GM23248 (cell line): Measurements from ENCODE around the gene ADGRL2. TPM values are rescaled to one million over a fixed set of nuclear protein-coding genes. Genes with fewer than 3 reads are reported as not detected.

Experiments
- DNase-seq: peaks from one replicate; pipeline ENCODE4 v3.0.0-alpha.2; 2015
- H2AFZ ChIP-seq: fragments of 200-600 bp; sonication (generic); 2 replicates; pipeline ENCODE4 v1.6.1; 2016; ENCODE audit warnings: antibody characterized with exemption
- H3F3A ChIP-seq: fragments of 200-600 bp; sonication (generic); 2 replicates; pipeline ENCODE4 v1.6.1; 2016; ENCODE audit warnings: mild to moderate bottlenecking, antibody characterized with exemption, mixed run types; ENCODE audit not compliant: insufficient read depth
- H3K27ac ChIP-seq: fragments of 200-600 bp; sonication (generic); 2 replicates; pipeline ENCODE4 v1.5.1; 2016; ENCODE audit warnings: mild to moderate bottlenecking
- H3K27me3 ChIP-seq: fragments of 200-600 bp; sonication (generic); replicated peaks from 2 replicates; pipeline ENCODE4 v1.6.1; 2016; ENCODE audit warnings: mild to moderate bottlenecking; ENCODE audit not compliant: insufficient read depth
- H3K36me3 ChIP-seq: fragments of 200-600 bp; sonication (generic); 2 replicates; pipeline ENCODE4 v1.6.1; 2016; ENCODE audit warnings: low read depth, mild to moderate bottlenecking
- H3K4me1 ChIP-seq: fragments of 200-600 bp; sonication (generic); 2 replicates; pipeline ENCODE4 v1.6.1; 2016; ENCODE audit warnings: mild to moderate bottlenecking; ENCODE audit not compliant: insufficient read depth
- H3K4me2 ChIP-seq: fragments of 200-600 bp; sonication (generic); one replicate; pipeline ENCODE4 v1.6.1; 2016; ENCODE audit warnings: mild to moderate bottlenecking; ENCODE audit not compliant: unreplicated experiment
- H3K4me3 ChIP-seq: fragments of 200-600 bp; sonication (generic); 2 replicates; pipeline ENCODE4 v1.5.1; 2016; ENCODE audit warnings: mild to moderate bottlenecking
- H3K79me2 ChIP-seq: fragments of 200-600 bp; sonication (generic); 2 replicates; pipeline ENCODE4 v1.6.1; 2016; ENCODE audit warnings: mild to moderate bottlenecking; ENCODE audit not compliant: insufficient read depth
- H3K9ac ChIP-seq: fragments of 200-600 bp; sonication (generic); 2 replicates; pipeline ENCODE4 v1.6.1; 2016; ENCODE audit warnings: mild to moderate bottlenecking
- H3K9me2 ChIP-seq: fragments of 200-600 bp; sonication (generic); 2 replicates; pipeline ENCODE4 v1.6.1; 2016; ENCODE audit warnings: mixed run types, mild to moderate bottlenecking, moderate library complexity; ENCODE audit not compliant: insufficient read depth
- H3K9me3 ChIP-seq: fragments of 200-600 bp; sonication (generic); one replicate; pipeline ENCODE4 v1.6.1; 2017; ENCODE audit warnings: low read depth
- H4K20me1 ChIP-seq: fragments of 200-600 bp; sonication (generic); 2 replicates; pipeline ENCODE4 v1.6.0; 2016; ENCODE audit not compliant: insufficient read depth
- EZH2 ChIP-seq: fragments of 200-600 bp; sonication (generic); IDR thresholded peaks from 2 replicates; pipeline ENCODE4 v1.6.1; 2018; ENCODE audit warnings: antibody characterized with exemption, mild to moderate bottlenecking; ENCODE audit not compliant: insufficient read depth, poor library complexity, severe bottlenecking
- EZH2phosphoT487 ChIP-seq: fragments of 200-600 bp; sonication (generic); IDR thresholded peaks from 2 replicates; pipeline ENCODE4 v1.6.1; 2018; ENCODE audit warnings: antibody characterized with exemption, moderate library complexity, mild to moderate bottlenecking, low read depth; ENCODE audit not compliant: insufficient read depth
- WGBS, 2 experiments: methylation state at CpG; one replicate each; pipeline ENCODE4 v1.1.6; 2015 to 2017; ENCODE audit warnings: low lambda C conversion rate in 2 of 2, low coverage in 1 of 2; ENCODE audit errors: missing lambda C conversion rate in 2 of 2; 5-methylcytosine and 5-hydroxymethylcytosine counted together
- in situ Hi-C: fragments of 300-500 bp; cut with MboI; formaldehyde crosslinking; loops from 2 replicates; pipeline ENCODE4 v1.15.0; 2020
- polyA plus RNA-seq: library from polyadenylated mRNA; unstranded; fragments of >200 nt; fragmentation: Nextera tagmentation; extraction: Ambion mirVana; gene quantifications from 2 replicates; pipeline ENCODE4 v1.2.1, GENCODE V29; 2016
- total RNA-seq: library from RNA; depleted of rRNA; stranded (reverse); fragments of >200 nt; shearing (Covaris generic); gene quantifications from 2 replicates; pipeline ENCODE4 v1.2.3, GENCODE V29; 2014; rRNA removed

Gene ADGRL2
- total RNA-seq (41.6 and 43.4 TPM in 2 replicates), polyA plus RNA-seq (12.3 and 15.6 TPM in 2 replicates)

- Histone ChIP-seq H3K4me2 (peak within 1 kb of the TSS; percentile 98), H3K36me3 (no peaks in the 10 kb centered on the region), H3K4me1 (peaks cover 16% of the 10 kb centered on the region), H3K27ac (peak within 1 kb of the TSS; percentile 71), H3K9ac (peak within 1 kb of the TSS; percentile 85), H2AFZ (peak within 1 kb of the TSS; percentile 92), H3K9me2 (no peaks in the 10 kb centered on the region), H3K4me3 (peak within 1 kb of the TSS; percentile 83), H3K27me3 (no peaks in the 10 kb centered on the region), H3F3A (peaks cover 24% of the 10 kb centered on the region), H3K9me3 (no peaks in the 10 kb centered on the region), H3K79me2 (peaks cover 40% of the 10 kb centered on the region), H4K20me1 (no peaks in the 10 kb centered on the region)
- in situ Hi-C loops, result no loop called here
- peak; percentile 95 for DNase-seq
- 1% methylated on average over 51 to 68 of the region's 81 CpGs for WGBS, 2 experiments
- TF ChIP-seq EZH2, result no peak
- TF ChIP-seq EZH2phosphoT487, result no peak
Measured at GRCh38 chr1:81800695-81801650, at the start of gene ADGRL2. ADGRL2 (plus strand) TSS chr1:81800934; CDS start chr1:81836985, 36,051 bp downstream.

GRCh38 chr1:81752840-81753239 lies 47.9 kb upstream of the ADGRL2 start:
- no peaks in the 10 kb centered on the region for H3K36me3 ChIP-seq
- no peaks in the 10 kb centered on the region for H3K4me1 ChIP-seq
- H3K9me3 ChIP-seq, result no peaks in the 10 kb centered on the region
- in situ Hi-C loops, result loop anchor here (10.0 kb wide), 1 partner anchor 198 kb away; no protein-coding TSS in a partner anchor
- H3K27me3 ChIP-seq, result no peaks in the 10 kb centered on the region
- WGBS, 2 experiments, result 35 to 37% methylated on average over 2 of the region's 2 CpGs
- H3K27ac ChIP-seq, result no peak overlapping the region
- H3K4me2 ChIP-seq, result no peak overlapping the region
- DNase-seq, result no peak
- no peak overlapping the region for H2AFZ ChIP-seq
- H4K20me1 ChIP-seq, result no peaks in the 10 kb centered on the region
- H3K4me3 ChIP-seq, result no peak overlapping the region
- no peak overlapping the region for H3K9ac ChIP-seq
- no peaks in the 10 kb centered on the region for H3K9me2 ChIP-seq
- no peaks in the 10 kb centered on the region for H3K79me2 ChIP-seq
- no peaks in the 10 kb centered on the region for H3F3A ChIP-seq
- no peak for TF ChIP-seq EZH2
- TF ChIP-seq EZH2phosphoT487, result no peak

- in situ Hi-C loops, result loop anchor here (10.0 kb wide), 1 partner anchor 200 kb away; no protein-coding TSS in a partner anchor
- no peaks in the 10 kb centered on the region for H3K9me2 ChIP-seq
- H3K4me3 ChIP-seq, result no peak overlapping the region
- no peaks in the 10 kb centered on the region for H3K79me2 ChIP-seq
- H4K20me1 ChIP-seq, result no peaks in the 10 kb centered on the region
- no peak overlapping the region for H3K27ac ChIP-seq
- H3K4me1 ChIP-seq, result peaks cover 7% of the 10 kb centered on the region
- no peaks in the 10 kb centered on the region for H3K27me3 ChIP-seq
- DNase-seq, result no peak
- no peak for TF ChIP-seq EZH2phosphoT487
- TF ChIP-seq EZH2, result no peak
- H2AFZ ChIP-seq, result no peak overlapping the region
- no peaks in the 10 kb centered on the region for H3K9me3 ChIP-seq
- H3F3A ChIP-seq, result no peaks in the 10 kb centered on the region
- H3K9ac ChIP-seq, result no peak overlapping the region
- H3K4me2 ChIP-seq, result no peak overlapping the region
- no peaks in the 10 kb centered on the region for H3K36me3 ChIP-seq
Measured at GRCh38 chr1:81754424-81754823, 46.3 kb upstream of the ADGRL2 start.

GRCh38 chr1:81756872-81757271 lies 43.9 kb upstream of the ADGRL2 start:
- H3K4me2 ChIP-seq, result no peak overlapping the region
- no peaks in the 10 kb centered on the region for H3F3A ChIP-seq
- no peak for DNase-seq
- WGBS, 2 experiments, result 75 to 87% methylated on average over 2 of the region's 2 CpGs
- no peaks in the 10 kb centered on the region for H3K79me2 ChIP-seq
- no peaks in the 10 kb centered on the region for H4K20me1 ChIP-seq
- H3K9ac ChIP-seq, result no peak overlapping the region
- H3K27ac ChIP-seq, result no peak overlapping the region
- H3K27me3 ChIP-seq, result no peaks in the 10 kb centered on the region
- H3K4me1 ChIP-seq, result peaks cover 18% of the 10 kb centered on the region
- H3K9me3 ChIP-seq, result no peaks in the 10 kb centered on the region
- H3K9me2 ChIP-seq, result no peaks in the 10 kb centered on the region
- in situ Hi-C loops, result loop anchor here (10.0 kb wide), 1 partner anchor 202 kb away; no protein-coding TSS in a partner anchor
- no peak overlapping the region for H3K4me3 ChIP-seq
- H2AFZ ChIP-seq, result no peak overlapping the region
- no peaks in the 10 kb centered on the region for H3K36me3 ChIP-seq
- TF ChIP-seq EZH2phosphoT487 (no peak), EZH2 (no peak)
